SK-N-SH (cell line): ENCODE data around the gene ATP6V0A1. TPM values are rescaled to one million over a fixed set of nuclear protein-coding genes. Genes with fewer than 3 reads are reported as not detected.

ENCODE experiments used
- polyA plus RNA-seq, 3 experiments: library from polyadenylated mRNA; depleted of rRNA; stranded (reverse); fragments of >200 nt; gene quantifications; 2 replicates each; pipeline ENCODE4 v1.2.3, GENCODE V29; 2012
- small RNA-seq, 7 experiments: library from RNA; depleted of rRNA; stranded (forward); fragments of <200 nt; gene quantifications; one replicate each; pipeline ENCODE3, GENCODE V24; 2012

ATP6V0A1 gene
- polyA plus RNA-seq, 1 of the 3 experiments (the other 2 are of a cell fraction), result 31.7 TPM

Small RNA genes within 50 kb of the gene (small RNA-seq; reads per million reads assigned to genes)
- gene MIR548AT, result 0 to 0.64 (median 0) reads per million in 7 experiments
- 0 reads per million in 7 experiments for gene RNU7-97P

Other genes starting within 250 kb of the ATP6V0A1 start
- gene STAT5B, start 182.5 kb upstream of the ATP6V0A1 start, polyA plus RNA-seq (2012; rRNA removed), result 23.6 and 27.7 TPM in 2 replicates
- gene STAT5A, start 170.4 kb upstream of the ATP6V0A1 start, polyA plus RNA-seq (2012; rRNA removed), result 1.4 and 2.3 TPM in 2 replicates
- 35.7 and 38.7 TPM in 2 replicates for gene STAT3, start 70.4 kb upstream of the ATP6V0A1 start, polyA plus RNA-seq (2012; rRNA removed)
- gene CAVIN1, start 35.6 kb upstream of the ATP6V0A1 start, polyA plus RNA-seq (2012; rRNA removed), result 264 and 290 TPM in 2 replicates
- 25.0 and 33.9 TPM in 2 replicates for gene NAGLU, start 77.4 kb downstream of the ATP6V0A1 start, polyA plus RNA-seq (2012; rRNA removed)
- gene HSD17B1, start 94.0 kb downstream of the ATP6V0A1 start, polyA plus RNA-seq (2012; rRNA removed), result 1.2 and 1.3 TPM in 2 replicates
- 56.6 and 69.4 TPM in 2 replicates for gene COASY, start 103.3 kb downstream of the ATP6V0A1 start, polyA plus RNA-seq (2012; rRNA removed)
- 44.5 and 66.4 TPM in 2 replicates for gene MLX, start 108.2 kb downstream of the ATP6V0A1 start, polyA plus RNA-seq (2012; rRNA removed)
- gene PSMC3IP, start 118.9 kb downstream of the ATP6V0A1 start, polyA plus RNA-seq (2012; rRNA removed), result 14.2 and 17.3 TPM in 2 replicates
- 13.3 and 24.9 TPM in 2 replicates for gene RETREG3, start 150.5 kb downstream of the ATP6V0A1 start, polyA plus RNA-seq (2012; rRNA removed)
- 72.4 and 145 TPM in 2 replicates for gene TUBG1, start 150.8 kb downstream of the ATP6V0A1 start, polyA plus RNA-seq (2012; rRNA removed)
- 27.6 and 33.9 TPM in 2 replicates for gene TUBG2, start 200.4 kb downstream of the ATP6V0A1 start, polyA plus RNA-seq (2012; rRNA removed)
- 9.8 and 12.8 TPM in 2 replicates for gene PLEKHH3, start 218.1 kb downstream of the ATP6V0A1 start, polyA plus RNA-seq (2012; rRNA removed)
- 2.2 and 3.1 TPM in 2 replicates for gene CCR10, start 223.0 kb downstream of the ATP6V0A1 start, polyA plus RNA-seq (2012; rRNA removed)
- 74.3 and 92.7 TPM in 2 replicates for gene CNTNAP1, start 223.7 kb downstream of the ATP6V0A1 start, polyA plus RNA-seq (2012; rRNA removed)